HCT116 (cell line): ENCODE data around the gene PRPF31. TPM values are rescaled to one million over a fixed set of nuclear protein-coding genes. Genes with fewer than 3 reads are reported as not detected.
A peak's percentile ranks its signal among the peaks of the same experiment; 100 is the strongest.

ENCODE experiments used
- ATAC-seq: fragments of 200-7000 bp; cut with Tn5 transposase; 2 replicates; pipeline ENCODE4 v1.9.1; 2020; ENCODE audit warnings: mild to moderate bottlenecking, moderate library complexity
- BruUV-seq: library from RNA; stranded (reverse); fragments of 400-500 nt; replicated peaks from 2 replicates; lab custom pipeline; 2021; lab: Mats Ljungman, UMichigan
- CTCF ChIA-PET: fragments of 300-600 bp; sonication (Branson Sonifier 250); formaldehyde crosslinking; loops from one replicate; lab custom pipeline; 2021; ENCODE audit warnings: antibody characterized with exemption; lab: Charles Lee
- POLR2A ChIA-PET: fragments of 300-600, 350-600 bp; sonication (Branson Sonifier 250); formaldehyde crosslinking; loops from one replicate; lab custom pipeline; 2021; ENCODE audit warnings: antibody characterized with exemption; lab: Charles Lee
- RAD21 ChIA-PET, 2 experiments: fragments of 300-600 bp; sonication (Branson Sonifier 250); formaldehyde crosslinking; loops; one replicate each; lab custom pipeline; 2023; ENCODE audit warnings: low total read pairs in 2 of 2; ENCODE audit not compliant: uncharacterized antibody in 2 of 2, unreplicated experiment in 2 of 2, low non-redundant PET in 1 of 2; lab: Charles Lee
- DNase-seq: peaks from one replicate; pipeline ENCODE4 v3.0.0-alpha.2; 2010; ENCODE audit warnings: low read depth, low spot score
- H2AFZ ChIP-seq: fragments of 200-600 bp; shearing (Covaris generic), sonication (generic); 2 replicates; pipeline ENCODE4 v1.6.1; 2017; ENCODE audit warnings: low read depth, mixed run types, mixed read lengths, antibody characterized with exemption, low read length; ENCODE audit not compliant: poor library complexity, severe bottlenecking
- H3K27ac ChIP-seq: 2 replicates; pipeline ENCODE4 v1.5.1; 2012; ENCODE audit warnings: low read depth, low read length
- H3K27me3 ChIP-seq: fragments of 200-600 bp; sonication (generic); 2 replicates; pipeline ENCODE4 v1.6.1; 2016; ENCODE audit warnings: mixed run types, low read length, mixed read lengths; ENCODE audit not compliant: insufficient read depth
- H3K36me3 ChIP-seq, 2 experiments: fragments of 200-500 bp in 1 of 2; fragments of 200-600 bp in 1 of 2; sonication (Bioruptor generic) in 1 of 2; sonication (generic) in 1 of 2; 2 replicates each; pipeline versions ENCODE4 v1.5.1 to v1.6.1; 2014 to 2016; ENCODE audit warnings: low read length in 2 of 2, inconsistent platforms in 1 of 2, mixed read lengths in 1 of 2, mixed run types in 1 of 2; ENCODE audit not compliant: insufficient read depth in 2 of 2, control insufficient read depth in 1 of 2
- H3K4me1 ChIP-seq, 2 experiments: fragments of 200-600 bp in 1 of 2; sonication (generic) in 1 of 2; 2 replicates each; pipeline versions ENCODE4 v1.5.1 to v1.6.1; 2012 to 2017; ENCODE audit warnings: low read length in 2 of 2, inconsistent platforms in 1 of 2, mild to moderate bottlenecking in 1 of 2, mixed read lengths in 1 of 2, mixed run types in 1 of 2, moderate library complexity in 1 of 2; ENCODE audit not compliant: insufficient read depth in 2 of 2, control insufficient read depth in 1 of 2
- H3K4me2 ChIP-seq: fragments of 200-600 bp; sonication (generic); 2 replicates; pipeline ENCODE4 v1.6.1; 2017; ENCODE audit warnings: mixed run types, low read length, mixed read lengths
- H3K4me3 ChIP-seq, 2 experiments: fragments of 200-600 bp in 1 of 2; sonication (generic) in 1 of 2; replicated peaks in 1 of 2; 2 replicates each; pipeline ENCODE4 v1.5.1; 2011 to 2016; ENCODE audit warnings: low read length in 2 of 2, control low read depth in 1 of 2, low read depth in 1 of 2, mild to moderate bottlenecking in 1 of 2, mixed read lengths in 1 of 2, mixed run types in 1 of 2
- H3K79me2 ChIP-seq: fragments of 200-600 bp; sonication (generic); 2 replicates; pipeline ENCODE4 v1.6.1; 2017; ENCODE audit warnings: mild to moderate bottlenecking, mixed run types, low read length, moderate library complexity, mixed read lengths; ENCODE audit not compliant: insufficient read depth
- H3K9ac ChIP-seq: fragments of 200-600 bp; sonication (generic); 2 replicates; pipeline ENCODE4 v1.6.1; 2016; ENCODE audit warnings: low read length, mixed read lengths
- H3K9me2 ChIP-seq: fragments of 200-600 bp; sonication (generic), shearing (Covaris generic); 2 replicates; pipeline ENCODE4 v1.6.1; 2017; ENCODE audit warnings: mixed run types, mild to moderate bottlenecking, moderate library complexity; ENCODE audit not compliant: insufficient read depth
- H3K9me3 ChIP-seq, 2 experiments: fragments of 200-500 bp in 1 of 2; fragments of 200-600 bp in 1 of 2; sonication (Bioruptor generic) in 1 of 2; sonication (generic) in 1 of 2; 2 replicates each; pipeline ENCODE4 v1.6.1; 2014 to 2017; ENCODE audit warnings: low read length in 2 of 2, mixed read lengths in 2 of 2, inconsistent platforms in 1 of 2, low read depth in 1 of 2, mild to moderate bottlenecking in 1 of 2, mixed run types in 1 of 2, moderate library complexity in 1 of 2; ENCODE audit not compliant: control insufficient read depth in 1 of 2, insufficient read depth in 1 of 2
- H4K20me1 ChIP-seq: fragments of 200-600 bp; sonication (generic), shearing (Covaris generic); 2 replicates; pipeline ENCODE4 v1.6.1; 2017; ENCODE audit warnings: mixed run types, mild to moderate bottlenecking, moderate library complexity; ENCODE audit not compliant: insufficient read depth
- CBX3 ChIP-seq: IDR thresholded peaks from 2 replicates; pipeline ENCODE4 v1.6.1; 2012; ENCODE audit warnings: low read depth
- FOSL1 ChIP-seq: IDR thresholded peaks from 2 replicates; pipeline ENCODE4 v1.6.1; 2012; ENCODE audit warnings: low read depth
- POLR2A ChIP-seq: IDR thresholded peaks from 2 replicates; pipeline ENCODE4 v1.7.0; 2011; ENCODE audit warnings: borderline replicate concordance; ENCODE audit not compliant: insufficient read depth, insufficient read length; ENCODE audit errors: extremely low read depth
- POLR2AphosphoS5 ChIP-seq: IDR thresholded peaks from 2 replicates; pipeline ENCODE4 v1.6.1; 2011; ENCODE audit warnings: mild to moderate bottlenecking, low read depth, low read length, moderate library complexity
- ZFX ChIP-seq: fragments of 450-650 bp; IDR thresholded peaks from 2 replicates; pipeline ENCODE4 v1.6.1; 2017
- intact Hi-C: fragments of 100-400 bp; cut with micrococcal nuclease; formaldehyde crosslinking; loops from 2 replicates; pipeline ENCODE4 v1.10.0; 2022
- total RNA-seq: library from RNA; stranded (reverse); gene quantifications from one replicate; pipeline ENCODE4 v1.2.1, GENCODE V29; 2021; ENCODE audit not compliant: unreplicated experiment

PRPF31 gene
- total RNA-seq, 1 experiment from 2014 or later = 99.0 TPM

DNA sequence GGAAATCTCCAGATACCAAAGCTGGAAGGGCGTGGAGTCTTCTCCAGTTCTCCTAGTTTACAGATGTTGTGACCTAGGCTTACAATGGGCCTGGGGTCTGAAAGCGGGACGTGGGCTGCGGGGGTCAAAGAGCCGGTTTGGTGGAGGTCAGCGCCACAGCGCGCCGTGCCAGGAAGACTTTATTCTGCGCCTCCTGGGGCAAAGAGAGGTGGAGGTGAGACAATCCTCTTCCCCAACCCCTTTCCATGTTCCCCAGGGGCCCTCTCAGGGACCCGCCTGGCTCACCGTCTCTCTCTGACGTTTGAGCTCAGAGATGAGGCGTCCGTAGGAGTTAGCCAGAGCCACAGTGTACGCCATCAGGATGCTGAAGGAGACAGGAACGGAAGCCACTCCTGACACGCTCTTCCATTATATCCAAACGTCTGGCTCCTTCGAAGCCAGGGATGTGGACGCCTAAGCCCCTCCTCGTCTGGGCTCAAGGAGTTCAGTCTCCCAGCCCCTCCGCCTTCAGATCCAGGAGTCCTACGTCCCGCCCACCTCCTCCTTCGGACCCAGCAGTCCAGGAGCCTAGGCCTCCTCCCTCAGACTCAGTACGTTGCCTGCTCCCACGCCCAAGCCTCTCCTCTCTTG, 44.7 kb downstream of the PRPF31 start:
- Histone ChIP-seq H3K4me3 (peak overlapping the region; percentile 82 to 84), H3K4me2 (peak overlapping the region; percentile 96), H3K9me2 (no peaks in the 10 kb centered on the region), H3K27me3 (no peaks in the 10 kb centered on the region), H2AFZ (no peak overlapping the region), H3K79me2 (peaks cover 8% of the 10 kb centered on the region), H3K9ac (peak overlapping the region; percentile 91), H3K4me1 (peaks cover 26 to 50% of the 10 kb centered on the region in 2 experiments), H4K20me1 (no peaks in the 10 kb centered on the region), H3K9me3 (no peaks in the 10 kb centered on the region), H3K27ac (peak overlapping the region; percentile 69), H3K36me3 (peaks cover 16% of the 10 kb centered on the region in 2 experiments; a peak in 3 of 4 replicates)
- ATAC-seq (peak; percentile 4), DNase-seq (no peak)
- BruUV-seq = TSS peak; percentile 73
- ChIA-PET POLR2A (interaction anchor here (1.2 to 1.6 kb wide), 3 partner anchors 9 to 40 kb away, joined by 3 to 8 read pairs (median 4); partner anchors contain the start of genes MBOAT7, RPS9 and TSEN34), CTCF (interaction anchor here (1.0 kb wide), 1 partner anchor 8 kb away, joined by 6 read pairs; no protein-coding TSS in a partner anchor), RAD21 (no interaction called here)
- TF ChIP-seq FOSL1 (no peak), ZFX (peak; percentile 22; the same call in 1 of the 2 replicates)
- intact Hi-C loops = no loop called here

GRCh38 chr19:54160854-54161253, 45.3 kb downstream of the PRPF31 start:
- intact Hi-C loops = no loop called here
- no peaks in the 10 kb centered on the region for H3K27me3 ChIP-seq
- no peaks in the 10 kb centered on the region for H3K9me2 ChIP-seq
- peak overlapping the region; percentile 91 for H3K9ac ChIP-seq
- H3K79me2 ChIP-seq = peaks cover 8% of the 10 kb centered on the region
- DNase-seq = no peak
- CTCF ChIA-PET = no interaction called here
- H2AFZ ChIP-seq = no peak overlapping the region
- TF ChIP-seq POLR2A = no peak
- no peak for TF ChIP-seq CBX3
- TF ChIP-seq POLR2AphosphoS5 = no peak
- TF ChIP-seq, all 23 proteins: peak for 0
- Histone ChIP-seq H3K4me3 (peak overlapping the region; percentile 82 to 84), H3K4me2 (peak overlapping the region; percentile 96), H3K9me3 (no peaks in the 10 kb centered on the region), H4K20me1 (no peaks in the 10 kb centered on the region), H3K27ac (peak overlapping the region; percentile 69), H3K4me1 (peaks cover 26 to 50% of the 10 kb centered on the region in 2 experiments), H3K36me3 (peaks cover 12 to 13% of the 10 kb centered on the region in 2 experiments; a peak in 3 of 4 replicates)
- no peak for ATAC-seq
- RAD21 ChIA-PET = no interaction called here
- POLR2A ChIA-PET = interaction anchor here (1.2 kb wide), 1 partner anchor 40 kb away, joined by 3 read pairs; the partner anchor contains the start of gene RPS9
- BruUV-seq = no TSS peak
